HepG2 (cell line): ENCODE data around the gene EXOC3. TPM values are rescaled to one million over a fixed set of nuclear protein-coding genes. Genes with fewer than 3 reads are reported as not detected.
"Not testable (repeated sequence)": the region's sequence is repeated elsewhere in the genome, so short reads cannot be mapped to it uniquely, and the experiment has no call there.

Experiments used
- ATAC-seq: fragments of 200-7000 bp; cut with Tn5 transposase; 3 replicates; pipeline ENCODE4 v1.9.1; 2020; ENCODE audit warnings: mild to moderate bottlenecking, moderate library complexity
- BruUV-seq: library from RNA; stranded (reverse); fragments of 400-500 nt; replicated peaks from 2 replicates; lab custom pipeline; 2021; lab: Mats Ljungman, UMichigan
- CTCF ChIA-PET: fragments of 300-600 bp; formaldehyde crosslinking; extraction: SDS; loops from one replicate; lab custom pipeline; 2021; ENCODE audit warnings: low total read pairs, inconsistent platforms, low intra/inter-chr PET ratio; lab: Yijun Ruan, JAX
- POLR2A ChIA-PET: fragments of 350-600 bp; sonication (Branson Sonifier 250); formaldehyde crosslinking; loops from one replicate; lab custom pipeline; 2020; ENCODE audit warnings: antibody characterized with exemption, inconsistent platforms; lab: Yijun Ruan, JAX
- DNase-seq: peaks from one replicate; pipeline ENCODE4 v3.0.0-alpha.2; 2015; ENCODE audit warnings: low spot score
- FAIRE-seq: peaks from 3 replicates; lab custom pipeline; 2011; peaks lifted over from hg19 to GRCh38; lab: Jason Lieb, UNC
- H2AFZ ChIP-seq: one replicate; pipeline ENCODE4 v1.6.1; 2011; ENCODE audit warnings: low read length, inconsistent platforms
- H3K27ac ChIP-seq: fragments of 300-600 bp; 3 replicates; pipeline ENCODE4 v1.8.0; 2011; ENCODE audit warnings: mixed run types, mild to moderate bottlenecking, mixed read lengths, low read length, inconsistent platforms; ENCODE audit not compliant: insufficient read depth; ENCODE audit errors: extremely low read length
- H3K27me3 ChIP-seq, 2 experiments: fragments of 200-600 bp in 1 of 2; 2 replicates in 1 of 2; 3 replicates in 1 of 2; pipeline versions ENCODE4 v1.6.0 to v1.8.0; 2011; ENCODE audit warnings: low read length in 2 of 2, mild to moderate bottlenecking in 2 of 2, moderate library complexity in 2 of 2, inconsistent platforms in 1 of 2; ENCODE audit not compliant: insufficient read depth in 2 of 2, control insufficient read depth in 1 of 2
- H3K36me3 ChIP-seq, 2 experiments: fragments of 200-600 bp in 1 of 2; replicated peaks in 1 of 2; 2 replicates in 1 of 2; 3 replicates in 1 of 2; pipeline versions ENCODE4 v1.5.1 to v1.8.0; 2011; ENCODE audit warnings: low read length in 2 of 2, inconsistent platforms in 1 of 2; ENCODE audit not compliant: insufficient read depth in 2 of 2, control insufficient read depth in 1 of 2
- H3K4me1 ChIP-seq: 2 replicates; pipeline ENCODE4 v1.5.1; 2012; ENCODE audit warnings: low read length, inconsistent platforms; ENCODE audit not compliant: insufficient read depth
- H3K4me2 ChIP-seq: 2 replicates; pipeline ENCODE4 v1.6.0; 2011; ENCODE audit warnings: low read depth, low read length, inconsistent platforms
- H3K4me3 ChIP-seq, 3 experiments: fragments of 200-600 bp in 1 of 3; sonication (generic), shearing (Covaris generic) in 1 of 3; replicated peaks in 1 of 3; 2 replicates each; pipeline ENCODE4 v1.5.1; 2011 to 2016; ENCODE audit warnings: low read length in 3 of 3, inconsistent platforms in 2 of 3, low read depth in 2 of 3, mild to moderate bottlenecking in 2 of 3, control low read depth in 1 of 3, mixed read lengths in 1 of 3; ENCODE audit not compliant: insufficient read depth in 1 of 3
- H3K79me2 ChIP-seq: one replicate; pipeline ENCODE4 v1.6.1; 2011; ENCODE audit warnings: low read length, inconsistent platforms; ENCODE audit not compliant: insufficient read depth
- H3K9ac ChIP-seq: 2 replicates; pipeline ENCODE4 v1.6.0; 2011; ENCODE audit warnings: mild to moderate bottlenecking, low read depth, low read length, inconsistent platforms; ENCODE audit not compliant: insufficient read depth
- H3K9me3 ChIP-seq: 2 replicates; pipeline ENCODE4 v1.5.1; 2012; ENCODE audit warnings: mild to moderate bottlenecking, low read length
- H4K20me1 ChIP-seq: 2 replicates; pipeline ENCODE4 v1.6.0; 2011; ENCODE audit warnings: inconsistent platforms, mild to moderate bottlenecking, low read length, moderate library complexity; ENCODE audit not compliant: insufficient read depth
- BRCA1 ChIP-seq: sonication (generic); formaldehyde crosslinking; IDR thresholded peaks from 2 replicates; pipeline ENCODE4 v1.4.0; 2020; ENCODE audit warnings: missing genetic modification reagents
- MATR3 ChIP-seq: sonication (generic); formaldehyde crosslinking; IDR thresholded peaks from 2 replicates; pipeline ENCODE4 v1.4.0; 2020; ENCODE audit warnings: missing genetic modification reagents
- NAIF1 ChIP-seq: sonication (generic); formaldehyde crosslinking; IDR thresholded peaks from 2 replicates; pipeline ENCODE4 v1.5.0; 2020; ENCODE audit warnings: mild to moderate bottlenecking, missing genetic modification reagents, borderline replicate concordance
- RCOR2 ChIP-seq: IDR thresholded peaks from 2 replicates; pipeline ENCODE4 v1.6.1; 2016; ENCODE audit warnings: missing biosample characterization, missing genetic modification reagents
- SUZ12 ChIP-seq: fragments of 150-350 bp; IDR thresholded peaks from 2 replicates; pipeline ENCODE4 v1.6.1; 2014; ENCODE audit warnings: low read depth, low read length
- TAF1 ChIP-seq: sonication (generic); formaldehyde crosslinking; IDR thresholded peaks from 2 replicates; pipeline ENCODE4 v1.4.0; 2020; ENCODE audit warnings: missing genetic modification reagents
- ZNF7 ChIP-seq: IDR thresholded peaks from 2 replicates; pipeline ENCODE4 v1.6.1; 2016; ENCODE audit warnings: missing biosample characterization, missing genetic modification reagents
- WGBS: methylation state at CpG from one replicate; pipeline ENCODE4 v1.1.6; 2017; ENCODE audit warnings: low lambda C conversion rate; 5-methylcytosine and 5-hydroxymethylcytosine counted together
- in situ Hi-C: cut with HindIII; loops from 2 replicates; pipeline ENCODE4 v1.10.0; 2017; ENCODE audit warnings: low pct_unique_long_range_greater_than_20kb; ENCODE audit not compliant: extremely low pct_ligation_motif_present
- intact Hi-C: fragments of 100-400 bp; cut with micrococcal nuclease; formaldehyde crosslinking; loops from one replicate; pipeline ENCODE4 v1.10.0; 2022; ENCODE audit not compliant: unreplicated experiment
- polyA plus RNA-seq, 8 experiments: library from polyadenylated mRNA; depleted of rRNA in 3 of 8; stranded (reverse) in 7 of 8; unstranded in 1 of 8; fragments of >200 nt; fragmentation: Illumina TruSeq in 4 of 8; extraction: Trizol in 4 of 8; gene quantifications; 2 replicates each; pipeline versions ENCODE4 v1.2.1 to v1.2.3, GENCODE V29; 2011 to 2016; ENCODE audit warnings: low read depth in 4 of 8, missing spikeins in 1 of 8, mixed read lengths in 1 of 8; ENCODE audit not compliant: insufficient read depth in 1 of 8
- total RNA-seq, 5 experiments: library from RNA; depleted of rRNA; stranded (reverse); fragments of >200 nt; fragmentation: Illumina TruSeq; extraction: Trizol; gene quantifications; 2 replicates each; pipeline ENCODE4 v1.2.3, GENCODE V29; 2016; ENCODE audit warnings: low read depth in 1 of 5
- TF ChIP-seq, protein P1 (sequence below): IDR thresholded peaks from 2 replicates; pipeline ENCODE4 v1.6.1; 2016; ENCODE audit warnings: low read depth, missing genetic modification reagents, missing compliant biosample characterization

Gene EXOC3
- total and polyA plus RNA-seq, 2 of the 13 experiments (the other 11 are each of a cell fraction or from before 2014, with no cell fraction given) = 9.2 to 20.5 TPM

DNA sequence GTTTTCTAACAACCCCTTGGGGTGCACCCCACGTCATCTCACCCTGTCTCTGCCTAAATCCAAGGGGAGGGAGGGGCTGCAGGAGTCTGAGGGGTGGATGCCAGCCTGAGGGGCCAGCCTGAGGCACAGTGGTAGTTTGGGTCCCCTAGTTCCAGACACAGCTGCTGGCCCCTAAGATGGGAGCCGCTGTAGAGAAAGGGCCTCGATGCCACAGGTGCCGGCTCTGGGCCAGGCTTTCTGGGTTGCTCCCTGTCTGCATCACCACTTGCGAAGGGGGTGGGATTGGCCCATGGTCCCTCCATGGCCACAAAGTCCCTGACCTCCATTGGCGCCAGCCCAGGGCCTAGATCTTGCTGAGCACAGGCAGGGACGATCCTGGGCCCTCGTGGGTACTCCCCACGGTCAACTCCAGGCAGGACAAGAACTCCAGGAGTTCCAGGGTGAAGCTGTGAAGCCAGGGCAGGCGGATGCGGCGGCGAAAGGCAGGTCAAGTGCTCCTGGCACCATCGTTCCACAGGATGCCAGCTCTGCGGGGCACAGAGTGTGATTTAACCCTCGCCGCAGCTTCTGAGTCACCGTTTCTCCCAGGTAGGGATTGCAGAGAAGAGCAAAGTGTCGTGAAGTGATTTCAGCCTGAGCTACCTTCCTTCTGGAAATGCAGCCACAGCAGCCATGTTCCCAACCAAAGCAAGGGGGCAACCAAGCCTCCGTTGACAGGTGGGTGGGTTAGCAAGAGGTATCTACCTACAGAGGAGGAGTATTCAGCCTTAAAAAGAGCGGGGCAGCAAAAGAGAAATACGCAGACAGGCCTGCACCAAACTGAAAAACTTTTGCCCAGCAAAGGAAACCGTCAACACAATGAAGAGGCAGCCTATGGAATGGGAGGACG lies 41.6 kb upstream of the EXOC3 start (continued):
- TF ChIP-seq, protein P1, sequence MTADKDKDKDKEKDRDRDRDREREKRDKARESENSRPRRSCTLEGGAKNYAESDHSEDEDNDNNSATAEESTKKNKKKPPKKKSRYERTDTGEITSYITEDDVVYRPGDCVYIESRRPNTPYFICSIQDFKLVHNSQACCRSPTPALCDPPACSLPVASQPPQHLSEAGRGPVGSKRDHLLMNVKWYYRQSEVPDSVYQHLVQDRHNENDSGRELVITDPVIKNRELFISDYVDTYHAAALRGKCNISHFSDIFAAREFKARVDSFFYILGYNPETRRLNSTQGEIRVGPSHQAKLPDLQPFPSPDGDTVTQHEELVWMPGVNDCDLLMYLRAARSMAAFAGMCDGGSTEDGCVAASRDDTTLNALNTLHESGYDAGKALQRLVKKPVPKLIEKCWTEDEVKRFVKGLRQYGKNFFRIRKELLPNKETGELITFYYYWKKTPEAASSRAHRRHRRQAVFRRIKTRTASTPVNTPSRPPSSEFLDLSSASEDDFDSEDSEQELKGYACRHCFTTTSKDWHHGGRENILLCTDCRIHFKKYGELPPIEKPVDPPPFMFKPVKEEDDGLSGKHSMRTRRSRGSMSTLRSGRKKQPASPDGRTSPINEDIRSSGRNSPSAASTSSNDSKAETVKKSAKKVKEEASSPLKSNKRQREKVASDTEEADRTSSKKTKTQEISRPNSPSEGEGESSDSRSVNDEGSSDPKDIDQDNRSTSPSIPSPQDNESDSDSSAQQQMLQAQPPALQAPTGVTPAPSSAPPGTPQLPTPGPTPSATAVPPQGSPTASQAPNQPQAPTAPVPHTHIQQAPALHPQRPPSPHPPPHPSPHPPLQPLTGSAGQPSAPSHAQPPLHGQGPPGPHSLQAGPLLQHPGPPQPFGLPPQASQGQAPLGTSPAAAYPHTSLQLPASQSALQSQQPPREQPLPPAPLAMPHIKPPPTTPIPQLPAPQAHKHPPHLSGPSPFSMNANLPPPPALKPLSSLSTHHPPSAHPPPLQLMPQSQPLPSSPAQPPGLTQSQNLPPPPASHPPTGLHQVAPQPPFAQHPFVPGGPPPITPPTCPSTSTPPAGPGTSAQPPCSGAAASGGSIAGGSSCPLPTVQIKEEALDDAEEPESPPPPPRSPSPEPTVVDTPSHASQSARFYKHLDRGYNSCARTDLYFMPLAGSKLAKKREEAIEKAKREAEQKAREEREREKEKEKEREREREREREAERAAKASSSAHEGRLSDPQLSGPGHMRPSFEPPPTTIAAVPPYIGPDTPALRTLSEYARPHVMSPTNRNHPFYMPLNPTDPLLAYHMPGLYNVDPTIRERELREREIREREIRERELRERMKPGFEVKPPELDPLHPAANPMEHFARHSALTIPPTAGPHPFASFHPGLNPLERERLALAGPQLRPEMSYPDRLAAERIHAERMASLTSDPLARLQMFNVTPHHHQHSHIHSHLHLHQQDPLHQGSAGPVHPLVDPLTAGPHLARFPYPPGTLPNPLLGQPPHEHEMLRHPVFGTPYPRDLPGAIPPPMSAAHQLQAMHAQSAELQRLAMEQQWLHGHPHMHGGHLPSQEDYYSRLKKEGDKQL (CRISPR knock-in tag) = no peak
- no peak for TF ChIP-seq NAIF1
- TF ChIP-seq MATR3 (CRISPR knock-in tag) = no peak
- TF ChIP-seq BRCA1 (CRISPR knock-in tag) = no peak
- no peak for TF ChIP-seq RCOR2 (CRISPR knock-in tag)
- no peak for TF ChIP-seq ZNF7 (CRISPR knock-in tag)
- no peak for TF ChIP-seq SUZ12
- no peak for TF ChIP-seq TAF1 (CRISPR knock-in tag)

DNA sequence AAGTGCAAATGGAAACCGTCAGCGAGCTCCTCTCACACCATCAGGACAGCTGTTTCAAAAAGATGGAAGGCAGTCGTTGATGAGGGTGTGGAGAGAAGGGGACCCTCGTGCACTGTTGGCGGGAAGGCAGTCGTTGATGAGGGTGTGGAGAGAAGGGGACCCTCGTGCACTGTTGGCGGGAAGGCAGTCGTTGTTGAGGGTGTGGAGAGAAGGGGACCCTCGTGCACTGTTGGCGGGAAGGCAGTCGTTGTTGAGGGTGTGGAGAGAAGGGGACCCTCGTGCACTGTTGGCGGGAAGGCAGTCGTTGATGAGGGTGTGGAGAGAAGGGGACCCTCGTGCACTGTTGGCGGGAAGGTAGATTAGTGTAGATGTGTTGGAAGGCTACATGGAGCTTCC lies 40.8 kb upstream of the EXOC3 start:
- H4K20me1 ChIP-seq, POLR2A ChIA-PET, H3K27me3 ChIP-seq, H3K4me3 ChIP-seq, H3K79me2 ChIP-seq, H3K4me2 ChIP-seq, BruUV-seq, H3K36me3 ChIP-seq, H3K9me3 ChIP-seq, H3K27ac ChIP-seq, in situ Hi-C loops, ATAC-seq, intact Hi-C loops, H2AFZ ChIP-seq, H3K9ac ChIP-seq, DNase-seq, CTCF ChIA-PET, FAIRE-seq: not testable (repeated sequence)
- H3K4me1 ChIP-seq = peaks cover 12% of the 10 kb centered on the region
- whole genome bisulfite sequencing = 86% methylated on average over 17 of the region's 17 CpGs
